GM19455 (cell line): ENCODE data around the gene TFAP2B.

ENCODE experiments used
- ATAC-seq: cut with Tn5 transposase; IDR thresholded peaks from one replicate; pipeline ENCODE4 v1.9.1; 2021; ENCODE audit not compliant: unreplicated experiment

Gene TFAP2B

DNA sequence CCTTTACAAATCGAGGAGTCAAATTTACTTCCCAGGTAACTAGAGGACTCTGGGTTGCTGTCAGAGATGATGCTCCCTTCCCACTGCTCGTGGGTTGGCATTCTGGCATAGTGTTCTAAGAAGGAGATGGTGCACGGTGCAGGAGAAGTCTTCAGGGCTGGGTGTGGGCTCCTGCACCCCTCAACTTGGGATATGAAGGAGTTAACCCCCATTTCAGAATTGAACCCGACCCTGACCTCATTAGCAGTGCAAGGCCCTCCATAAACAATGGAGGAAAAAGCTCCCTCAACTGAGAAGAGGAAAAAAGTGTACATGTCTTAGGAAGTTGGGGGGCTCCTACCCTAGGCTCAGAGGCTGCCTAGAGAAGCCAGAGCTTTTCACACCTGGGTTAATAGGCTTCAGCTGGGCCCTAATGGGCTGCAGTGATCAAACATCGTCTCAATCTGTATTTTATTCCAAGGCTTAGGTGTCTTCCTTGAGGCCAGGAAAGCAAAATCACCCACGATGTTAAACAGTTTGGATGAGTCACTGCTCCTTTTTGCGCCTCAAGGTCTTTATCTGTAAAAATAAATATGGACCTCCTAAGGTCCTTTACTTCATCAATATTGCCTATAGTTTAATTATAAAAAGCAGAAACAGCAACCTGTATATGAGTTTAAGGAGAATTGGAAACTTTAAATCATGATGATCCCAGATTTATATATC lies 29.4 kb downstream of the TFAP2B start:
- ATAC-seq, result no peak

DNA sequence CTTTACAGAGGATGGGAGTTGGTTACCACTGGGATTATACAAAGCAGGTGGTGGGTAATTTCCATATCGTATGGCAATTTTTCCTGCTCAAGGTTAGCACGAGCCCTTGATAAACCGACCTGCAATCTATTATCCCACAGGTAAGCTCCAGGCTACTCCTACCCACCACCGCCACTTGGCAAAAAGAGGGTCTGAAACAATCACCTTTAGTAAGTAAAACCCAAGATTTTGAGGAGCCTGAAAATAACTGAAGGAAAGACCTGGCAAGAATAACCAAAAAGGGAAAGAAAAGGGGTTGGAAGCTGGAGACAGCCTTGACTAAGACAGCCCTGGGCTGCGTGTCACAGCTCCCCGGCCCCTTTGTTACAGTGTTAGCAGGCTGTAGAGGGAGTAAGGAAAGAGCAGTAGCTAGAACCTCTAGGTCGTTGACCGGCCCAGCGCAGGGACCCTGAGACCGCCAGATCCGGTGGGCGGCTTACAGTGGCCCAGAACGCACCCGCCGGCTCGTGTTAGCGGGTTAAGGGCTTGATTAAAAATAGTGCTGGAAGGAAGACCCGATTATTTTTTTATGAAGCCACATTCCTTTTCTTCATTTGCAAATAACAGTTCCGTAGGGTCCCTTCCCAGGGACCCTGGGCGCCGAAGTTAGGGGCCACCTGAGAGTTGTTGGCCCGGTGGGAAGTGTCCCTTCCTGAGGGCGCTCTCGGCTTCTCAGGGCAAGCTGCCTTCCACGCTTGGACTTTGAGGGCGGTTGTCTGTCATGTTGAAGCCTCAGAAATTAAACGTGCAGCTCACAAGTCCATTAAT lies 30.5 kb downstream of the TFAP2B start:
- no peak for ATAC-seq

DNA sequence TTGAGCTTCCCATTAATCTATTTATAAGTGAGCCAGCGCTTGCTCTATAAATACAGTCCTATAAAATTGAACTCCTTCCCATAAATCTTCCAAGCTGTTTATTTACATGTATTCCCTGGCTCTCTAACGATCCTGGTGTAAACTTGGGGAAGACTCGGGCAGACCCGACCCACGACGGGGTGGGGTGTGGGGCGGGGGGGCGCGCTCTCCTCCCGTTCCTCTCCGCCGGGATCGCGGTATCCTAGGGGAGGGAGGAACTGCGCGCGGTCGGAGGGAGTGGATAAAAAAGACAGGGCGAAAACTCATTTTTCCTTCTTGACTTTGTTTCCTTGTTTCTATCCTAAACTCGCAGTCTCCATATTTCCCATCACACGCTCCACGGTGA lies 31.1 kb downstream of the TFAP2B start:
- ATAC-seq, result no peak

DNA sequence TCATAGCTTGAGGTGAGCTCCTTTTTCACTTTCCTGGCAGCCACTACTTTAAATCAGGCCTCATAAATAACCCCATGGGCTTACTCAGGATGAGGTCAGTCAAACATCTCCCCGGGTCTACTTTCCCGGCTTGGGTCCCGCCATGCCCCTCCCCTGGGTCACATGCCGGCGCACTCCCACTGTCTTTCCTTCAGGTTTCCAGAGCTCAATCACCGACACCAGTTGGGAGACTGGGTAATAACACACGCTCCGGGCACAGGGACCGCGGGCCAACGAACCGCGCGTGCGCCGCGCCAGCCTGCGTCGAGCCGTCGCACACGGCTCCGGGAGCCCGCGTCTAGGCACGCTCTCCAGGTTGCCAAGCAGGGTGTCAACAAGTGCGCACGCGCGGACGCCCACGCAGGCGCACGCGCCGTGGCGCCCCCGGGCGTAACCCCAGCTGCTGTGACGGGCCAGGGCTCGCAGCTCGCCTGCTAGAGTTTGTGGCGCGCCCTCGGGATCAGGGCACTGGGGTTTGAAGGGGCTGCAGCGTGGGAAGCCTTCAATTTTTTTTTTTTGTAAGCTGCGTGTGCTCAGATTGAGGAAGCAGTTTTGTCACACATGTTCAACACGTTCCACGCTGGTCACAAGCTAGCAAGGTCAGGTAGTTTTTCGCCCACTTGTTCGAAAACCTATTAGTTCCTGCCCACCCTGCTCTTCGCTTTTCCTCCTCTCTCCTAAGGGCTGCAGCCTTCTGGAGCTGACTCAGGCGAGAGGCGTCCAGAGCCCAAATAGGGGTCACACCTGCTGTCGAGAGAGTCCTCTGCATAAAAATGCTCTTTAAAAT lies 31.8 kb downstream of the TFAP2B start:
- no peak for ATAC-seq

DNA sequence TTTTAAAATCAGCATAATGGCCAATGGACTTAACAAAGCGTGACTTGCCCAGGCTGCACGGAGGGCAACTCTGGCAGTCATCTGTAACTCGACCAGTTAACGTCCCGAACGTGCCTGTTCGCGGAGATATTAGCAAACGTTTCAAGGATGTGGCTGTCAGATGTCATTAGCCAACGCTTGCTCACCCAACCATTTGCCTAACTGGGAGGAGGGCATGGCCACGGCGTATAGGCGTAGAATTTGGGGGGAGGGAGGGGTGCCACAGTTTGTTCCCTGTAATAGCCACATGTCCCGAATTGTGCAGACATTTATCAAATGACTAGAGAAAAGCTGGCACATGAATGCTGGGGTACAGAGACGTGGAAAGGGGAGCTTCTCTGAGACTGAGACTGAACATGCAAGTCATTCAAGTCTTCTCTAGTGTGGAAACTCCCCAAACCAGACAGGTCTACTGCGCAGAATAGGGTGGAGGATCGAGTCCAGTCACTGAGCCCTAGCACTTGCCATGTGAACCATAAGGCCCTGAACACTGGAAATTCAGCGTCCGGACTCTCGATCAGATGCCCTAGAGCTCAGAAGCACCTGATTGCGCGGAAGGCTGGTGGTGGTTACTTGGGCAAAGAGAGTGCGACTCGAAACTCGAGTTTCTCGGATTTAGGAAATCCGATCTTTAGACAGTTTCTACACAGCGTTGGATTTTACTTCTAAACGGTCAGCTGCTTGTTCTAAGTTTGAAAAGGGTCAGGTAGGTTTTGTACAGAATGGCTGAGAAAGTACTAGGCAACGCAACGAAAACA lies 32.6 kb downstream of the TFAP2B start:
- ATAC-seq, result no peak

DNA sequence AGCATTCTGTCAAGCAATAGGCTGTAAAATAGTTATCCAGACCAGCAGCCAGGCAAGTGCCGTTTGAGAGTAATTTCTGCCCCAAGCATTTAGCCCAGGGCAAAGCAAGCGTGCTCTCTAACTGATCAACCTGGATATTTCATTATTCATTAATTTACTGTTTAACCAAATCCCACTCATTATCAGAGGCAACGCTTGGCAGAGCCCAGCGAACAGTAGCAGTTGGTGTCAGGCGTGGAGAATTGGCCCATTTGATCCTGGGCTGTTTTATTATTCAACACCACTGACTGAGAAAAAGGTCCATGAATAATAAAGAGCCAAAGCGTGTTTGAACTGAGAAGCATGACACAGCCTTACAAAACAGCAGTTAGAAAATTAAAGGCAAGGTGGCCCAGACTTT lies 35.3 kb downstream of the TFAP2B start:
- ATAC-seq, result no peak

DNA sequence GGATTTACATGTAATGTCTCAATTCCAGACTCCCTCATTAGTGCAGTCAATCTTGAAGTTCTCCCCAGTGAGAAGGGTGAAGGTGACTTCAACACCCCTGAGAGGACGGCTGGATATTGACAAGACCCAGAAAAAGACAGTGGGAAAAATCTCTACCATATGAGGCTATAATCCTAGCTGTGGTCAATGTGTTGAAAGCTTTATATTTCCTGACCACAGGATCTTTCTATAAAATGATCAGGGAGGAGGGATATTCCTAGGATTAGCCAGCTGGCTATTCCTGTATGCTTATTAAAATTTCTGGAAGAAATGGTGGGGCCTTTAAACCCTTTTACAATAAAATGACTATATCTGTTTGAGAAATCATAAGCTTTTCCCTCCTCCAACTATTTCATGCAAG lies 43.0 kb downstream of the TFAP2B start:
- ATAC-seq, result no peak

DNA sequence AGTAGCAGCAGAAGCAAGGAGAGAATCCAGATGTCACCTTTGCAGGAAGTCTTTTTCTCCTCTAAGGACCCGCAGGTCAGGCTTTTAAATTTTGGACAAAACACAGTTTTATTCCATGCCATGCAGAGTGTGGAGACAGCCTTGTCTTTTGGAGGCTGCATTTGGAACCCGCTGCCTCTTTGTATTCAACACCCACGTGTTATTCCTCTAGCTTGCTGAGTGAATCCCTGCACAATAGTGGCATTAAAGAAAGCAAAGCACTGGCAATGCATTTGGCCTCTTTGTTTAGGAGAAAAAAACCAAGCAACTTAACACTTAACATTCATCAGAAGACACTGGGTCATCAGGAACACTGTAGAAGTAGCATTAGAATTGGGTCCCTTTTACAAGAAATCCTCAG lies 43.5 kb downstream of the TFAP2B start:
- no peak for ATAC-seq

DNA sequence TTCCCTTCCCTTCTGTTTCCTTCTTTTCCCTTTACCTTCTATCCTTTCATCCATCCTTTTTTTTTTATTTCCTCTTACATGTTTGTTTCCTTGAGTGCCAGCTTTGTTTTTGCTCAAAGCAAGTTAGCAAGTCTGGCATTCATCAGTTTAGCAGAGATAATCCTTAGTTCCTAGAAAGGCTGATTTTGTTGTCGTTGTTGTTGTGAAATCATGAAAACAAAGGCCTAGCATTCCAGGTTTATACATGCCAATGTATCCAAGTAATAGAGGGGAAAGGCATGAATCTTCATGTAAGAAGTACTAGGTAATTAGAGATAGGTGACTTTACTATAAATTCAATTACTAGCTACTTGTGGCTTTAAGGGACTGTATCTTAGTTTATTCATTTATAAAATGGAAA lies 45.9 kb downstream of the TFAP2B start:
- no peak for ATAC-seq

DNA sequence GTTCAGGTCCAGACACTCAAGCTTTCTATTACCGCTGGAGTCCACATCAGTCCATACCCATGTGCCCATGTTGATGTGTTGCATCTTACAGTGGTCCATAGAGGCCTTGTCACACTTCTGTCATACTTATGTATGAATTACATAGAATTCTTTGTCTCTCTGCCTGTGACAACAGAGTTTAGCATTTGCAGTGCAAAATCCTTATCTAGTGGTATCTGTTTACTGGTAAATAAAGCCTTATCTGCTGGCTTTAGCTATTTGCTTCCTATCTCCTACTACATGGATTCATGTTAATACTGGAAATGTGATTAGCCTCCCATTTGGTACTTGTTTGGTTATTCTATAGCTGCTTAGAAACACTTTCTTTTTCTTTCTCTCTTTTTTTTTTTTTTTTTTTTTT lies 49.8 kb downstream of the TFAP2B start:
- no peak for ATAC-seq

DNA sequence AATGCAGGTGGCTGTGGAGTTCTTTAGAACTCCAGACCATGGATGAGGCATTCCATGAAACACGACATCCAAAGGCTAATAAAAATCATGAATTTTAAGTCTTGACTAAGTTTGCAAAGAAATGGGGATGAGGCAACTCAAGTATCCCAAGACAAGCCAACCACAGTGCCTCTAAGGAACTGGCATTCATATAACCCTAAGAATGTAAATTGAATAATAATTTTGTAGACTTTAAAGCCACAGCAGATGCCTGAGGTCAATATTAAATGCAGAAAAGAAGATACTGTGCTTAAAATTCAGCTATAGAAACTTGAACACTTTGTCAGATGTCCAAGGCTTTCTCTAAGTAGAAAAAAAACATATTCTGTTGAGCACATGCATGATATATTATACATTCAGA lies 54.5 kb downstream of the TFAP2B start:
- no peak for ATAC-seq

DNA sequence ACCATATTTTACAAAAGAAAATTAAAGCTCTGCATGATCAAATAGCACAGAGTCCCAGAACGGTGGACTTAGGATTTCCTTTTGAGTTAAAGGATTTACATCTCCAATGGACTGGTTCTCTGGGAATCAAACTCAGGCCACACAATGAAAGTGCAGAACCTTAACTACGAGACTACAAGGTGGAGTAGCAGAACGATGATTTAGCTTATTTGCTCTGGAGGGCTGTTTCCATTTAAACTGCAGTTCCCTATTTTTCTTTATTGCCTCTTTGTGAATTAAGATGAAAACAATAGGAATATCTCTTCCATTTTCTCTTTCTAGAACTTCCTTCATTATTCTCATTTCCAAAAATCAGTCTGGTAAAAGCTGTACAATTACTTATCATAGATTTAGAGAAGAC lies 65.7 kb downstream of the TFAP2B start:
- ATAC-seq, result no peak

DNA sequence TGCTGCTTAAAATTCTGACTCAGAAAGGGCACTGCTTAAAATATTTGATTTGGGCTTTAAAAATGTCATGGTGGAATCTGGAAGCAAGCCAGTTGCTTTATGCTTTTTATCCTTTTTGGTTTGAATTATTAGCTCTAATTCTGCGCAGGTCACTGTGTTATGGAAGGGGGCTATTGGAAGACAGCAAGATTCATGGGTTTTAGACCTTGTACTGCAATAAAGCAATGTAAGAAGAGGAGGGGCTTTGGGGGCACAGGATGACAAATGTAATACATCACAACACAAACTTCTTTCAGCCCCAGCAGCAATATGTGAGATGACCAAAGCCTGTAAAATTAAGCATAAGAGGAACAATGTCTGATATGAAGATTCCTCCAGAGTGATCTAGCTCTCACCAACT lies 68.4 kb downstream of the TFAP2B start:
- no peak for ATAC-seq

DNA sequence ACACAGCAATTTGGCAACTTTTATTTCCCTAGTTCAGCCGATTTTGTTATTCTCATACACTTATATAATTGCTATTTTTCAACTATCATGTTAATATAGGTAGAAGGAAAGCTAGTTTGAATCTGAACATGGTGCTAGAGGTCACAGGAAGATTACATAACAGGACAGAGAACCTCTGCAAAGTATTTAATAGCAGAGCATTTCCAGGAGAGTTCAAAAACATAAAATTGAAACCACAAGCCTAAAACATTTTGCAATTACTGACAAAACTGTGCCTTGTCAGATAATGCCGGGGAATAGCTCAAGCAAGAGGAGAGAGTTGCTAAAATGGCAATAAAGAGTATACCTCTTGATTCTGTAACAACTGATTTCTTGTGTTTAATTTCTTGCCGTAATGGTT lies 70.8 kb downstream of the TFAP2B start:
- ATAC-seq, result no peak

DNA sequence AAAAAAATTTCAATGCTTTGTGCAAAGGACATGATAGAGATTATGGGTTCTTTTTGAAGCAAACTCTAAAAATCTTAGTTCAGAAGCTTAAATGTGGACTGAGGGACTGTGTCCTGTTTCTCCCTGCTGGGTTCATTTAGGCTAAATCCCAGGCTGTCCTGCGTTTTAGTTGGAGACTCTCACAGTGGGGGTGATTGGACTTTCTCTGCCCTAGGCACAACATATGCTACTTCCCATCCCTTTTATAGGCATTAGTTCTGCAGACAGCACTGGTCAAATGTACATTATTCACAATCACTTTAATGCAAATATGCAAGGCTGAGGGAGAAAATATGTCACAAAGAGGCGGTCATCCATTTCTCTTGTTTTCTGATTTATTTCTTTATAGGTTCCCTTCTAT lies 71.3 kb downstream of the TFAP2B start:
- ATAC-seq, result no peak

DNA sequence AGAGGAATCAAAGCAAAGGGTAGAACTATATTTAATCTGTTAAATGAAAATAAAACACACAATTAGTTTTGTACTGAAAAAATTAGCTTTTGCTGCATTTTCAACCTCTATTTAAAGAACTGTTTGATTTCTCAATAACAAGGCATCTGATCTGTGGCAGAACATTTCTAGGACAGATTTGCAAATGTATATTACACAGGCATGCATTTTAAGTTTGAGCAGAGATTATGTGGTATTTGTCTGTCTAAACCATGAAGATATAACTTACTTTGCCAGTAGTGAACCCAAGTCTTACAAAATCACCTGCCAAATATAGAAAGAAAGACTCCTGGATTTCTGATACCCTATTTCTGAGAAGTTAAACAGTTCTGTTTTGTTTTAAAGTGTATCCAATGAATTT lies 71.9 kb downstream of the TFAP2B start:
- no peak for ATAC-seq

DNA sequence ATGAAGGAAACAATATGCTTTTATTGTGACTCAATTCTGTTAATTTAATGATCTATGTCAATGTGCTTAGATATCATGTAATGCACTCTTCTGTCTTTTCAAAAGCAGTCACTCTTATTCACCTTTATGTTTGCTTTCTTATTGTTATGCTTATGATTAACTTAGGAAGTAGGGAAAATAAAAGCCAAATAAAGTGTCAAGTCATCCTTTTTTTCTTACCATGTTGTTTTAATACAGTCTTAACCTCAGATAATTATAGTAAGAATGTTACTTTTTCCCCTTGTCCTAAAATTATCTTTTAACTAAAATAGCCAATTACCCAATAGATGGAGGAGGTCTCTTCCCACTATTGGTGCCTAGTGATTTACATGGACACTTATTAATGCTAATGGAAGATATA lies 72.6 kb downstream of the TFAP2B start:
- ATAC-seq, result no peak
